C4-2B (cell line): ENCODE results near the gene OOSP4B.
"Not testable (repeated sequence)": the region's sequence is repeated elsewhere in the genome, so short reads cannot be mapped to it uniquely, and the experiment has no call there.

ENCODE experiments used
- H3K27ac ChIP-seq: fragments of 450-650 bp; 2 replicates; pipeline ENCODE4 v1.5.1; 2017
- ZFX ChIP-seq: fragments of 450-650 bp; IDR thresholded peaks from 2 replicates; pipeline ENCODE4 v1.6.1; 2017
- TF ChIP-seq, protein P1 (sequence below): fragments of 450-650 bp; conservative IDR thresholded peaks from 2 replicates; pipeline ENCODE4 v1.5.1; 2017; ENCODE audit warnings: mild to moderate bottlenecking

The OOSP4B gene

GRCh38 chr11:59990421-59990820, 26.6 kb upstream of the OOSP4B start:
- H3K27ac ChIP-seq: no peak overlapping the region
- TF ChIP-seq, protein P1, sequence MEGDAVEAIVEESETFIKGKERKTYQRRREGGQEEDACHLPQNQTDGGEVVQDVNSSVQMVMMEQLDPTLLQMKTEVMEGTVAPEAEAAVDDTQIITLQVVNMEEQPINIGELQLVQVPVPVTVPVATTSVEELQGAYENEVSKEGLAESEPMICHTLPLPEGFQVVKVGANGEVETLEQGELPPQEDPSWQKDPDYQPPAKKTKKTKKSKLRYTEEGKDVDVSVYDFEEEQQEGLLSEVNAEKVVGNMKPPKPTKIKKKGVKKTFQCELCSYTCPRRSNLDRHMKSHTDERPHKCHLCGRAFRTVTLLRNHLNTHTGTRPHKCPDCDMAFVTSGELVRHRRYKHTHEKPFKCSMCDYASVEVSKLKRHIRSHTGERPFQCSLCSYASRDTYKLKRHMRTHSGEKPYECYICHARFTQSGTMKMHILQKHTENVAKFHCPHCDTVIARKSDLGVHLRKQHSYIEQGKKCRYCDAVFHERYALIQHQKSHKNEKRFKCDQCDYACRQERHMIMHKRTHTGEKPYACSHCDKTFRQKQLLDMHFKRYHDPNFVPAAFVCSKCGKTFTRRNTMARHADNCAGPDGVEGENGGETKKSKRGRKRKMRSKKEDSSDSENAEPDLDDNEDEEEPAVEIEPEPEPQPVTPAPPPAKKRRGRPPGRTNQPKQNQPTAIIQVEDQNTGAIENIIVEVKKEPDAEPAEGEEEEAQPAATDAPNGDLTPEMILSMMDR: no peak
- no peak for TF ChIP-seq ZFX

GRCh38 chr11:59992425-59992824, 24.6 kb upstream of the OOSP4B start:
- TF ChIP-seq ZFX: no peak
- TF ChIP-seq, protein P1: no peak
- H3K27ac ChIP-seq: no peak overlapping the region

- no peak overlapping the region for H3K27ac ChIP-seq
- TF ChIP-seq ZFX: no peak
- TF ChIP-seq, protein P1: no peak
These were observed 19.2 kb upstream of the OOSP4B start for GRCh38 chr11:59997800-59998199.

DNA sequence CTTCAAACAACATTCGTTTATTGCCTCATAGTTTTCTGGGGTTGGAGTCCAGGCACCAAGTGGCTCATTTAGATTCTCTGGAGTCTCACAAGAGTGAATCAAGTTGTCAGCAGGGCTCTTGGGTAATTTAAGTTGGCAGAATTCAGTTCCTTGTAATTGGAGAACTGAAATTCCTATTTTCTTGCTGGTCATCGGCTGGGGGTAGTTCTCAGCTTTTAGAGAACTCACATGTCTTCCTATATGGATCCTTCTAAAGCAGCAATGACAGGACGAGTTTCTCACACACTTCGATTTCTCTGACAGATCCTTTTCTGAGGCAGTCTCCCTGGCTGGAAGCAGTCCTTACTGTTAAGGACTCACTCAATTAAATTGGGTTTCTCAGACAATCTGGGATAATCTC, 17.3 kb upstream of the OOSP4B start:
- H3K27ac ChIP-seq: no peak overlapping the region
- TF ChIP-seq ZFX: no peak
- TF ChIP-seq, protein P1: no peak

DNA sequence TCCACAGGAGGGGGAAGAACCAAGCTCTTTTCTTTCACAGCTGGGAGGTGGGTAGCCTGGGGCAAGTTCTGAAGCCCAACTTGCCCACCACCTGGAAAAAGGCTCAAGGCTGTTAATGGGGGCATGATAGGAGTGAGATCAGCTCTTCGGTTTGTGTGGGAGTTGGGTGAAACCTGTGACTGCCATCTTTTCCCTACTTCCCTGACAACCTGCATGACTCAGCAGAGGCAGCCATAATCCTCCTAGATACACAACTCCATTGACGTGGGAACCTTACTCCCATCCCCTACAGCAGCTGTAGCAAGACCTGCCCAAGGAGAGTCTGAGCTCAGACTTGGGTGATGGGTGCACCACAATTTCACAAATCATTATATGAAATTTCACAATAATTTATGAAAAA, 13.3 kb upstream of the OOSP4B start:
- TF ChIP-seq, protein P1: no peak
- no peak for TF ChIP-seq ZFX
- no peak overlapping the region for H3K27ac ChIP-seq

GRCh38 chr11:60005360-60005759, 11.6 kb upstream of the OOSP4B start:
- no peak overlapping the region for H3K27ac ChIP-seq
- no peak for TF ChIP-seq ZFX
- TF ChIP-seq, protein P1: no peak

GRCh38 chr11:60018058-60018457, 1.1 kb downstream of the OOSP4B start:
- TF ChIP-seq, protein P1: no peak
- no peak for TF ChIP-seq ZFX

DNA sequence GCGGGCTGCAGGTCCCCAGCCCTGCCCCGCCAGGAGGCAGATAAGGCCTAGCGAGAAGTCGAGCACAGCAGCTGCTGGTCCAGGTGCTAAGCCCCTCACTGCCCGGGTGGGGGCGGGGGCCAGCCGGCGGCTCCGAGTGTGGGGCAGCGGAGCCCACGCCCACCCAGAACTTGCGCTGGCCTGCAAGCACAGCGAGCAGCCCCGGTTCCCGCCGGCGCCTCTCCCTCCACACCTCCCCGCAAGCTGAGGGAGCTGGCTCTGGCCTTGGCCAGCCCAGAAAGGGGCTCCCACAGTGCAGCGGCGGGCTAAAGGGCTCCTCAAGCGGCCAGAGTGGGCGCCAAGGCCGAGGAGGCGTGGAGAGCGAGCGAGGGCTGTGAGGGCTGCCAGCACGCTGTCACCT, 3.4 kb downstream of the OOSP4B start:
- H3K27ac ChIP-seq: not testable (repeated sequence)

More at GRCh38 chr11:60018058-60018457, 1.1 kb downstream of the OOSP4B start:
- H3K27ac ChIP-seq: no peak overlapping the region
